Measurements from ENCODE around the gene RAPGEF3. TPM values are rescaled to one million over a fixed set of nuclear protein-coding genes. Genes with fewer than 3 reads are reported as not detected.

RAPGEF3 gene
- total and polyA plus RNA-seq, 4 donors, result 1.3 to 4.3 (median 1.4) TPM

GRCh38 chr12:47707355-47707754, 51.3 kb downstream of the RAPGEF3 start:
- no peaks in the 10 kb centered on the region for H3K9me3 ChIP-seq (ENCODE audit: control insufficient read depth in 4 of 4, low read length in 3 of 4)
- H3K36me3 ChIP-seq (ENCODE audit: control insufficient read depth in 4 of 4, insufficient read depth in 3 of 4, low read depth in 1 of 4, low read length in 3 of 4), result no peaks in the 10 kb centered on the region
- no peak for DNase-seq (ENCODE audit: low spot score)
- H3K27me3 ChIP-seq (ENCODE audit: control insufficient read depth in 4 of 4, insufficient read depth in 4 of 4, low read length in 3 of 4), result no peaks in the 10 kb centered on the region
- no peak overlapping the region for H3K9ac ChIP-seq (ENCODE audit: low read depth in 1 of 2, low read length in 2 of 2)
- no peak overlapping the region for H3K4me3 ChIP-seq (ENCODE audit: low read depth in 1 of 3, low read length in 3 of 3)
- no peak for TF ChIP-seq SP1 (IDR thresholded peaks at IDR 0.05)
- TF ChIP-seq HNF4A (conservative IDR thresholded peaks at IDR 0.05), result no peak
- TF ChIP-seq RXRA (IDR thresholded peaks at IDR 0.05), result no peak
- TF ChIP-seq GABPA (IDR thresholded peaks at IDR 0.05 in 1 of 2, conservative IDR thresholded peaks at IDR 0.05 in 1 of 2), result no peak
- TF ChIP-seq EGR1 (IDR thresholded peaks at IDR 0.05; ENCODE audit: low read depth in 2 of 2), result no peak
- no peak for TF ChIP-seq TAF1 (conservative IDR thresholded peaks at IDR 0.05)
- no peak for TF ChIP-seq YY1 (IDR thresholded peaks at IDR 0.05)
- no peak overlapping the region for H3K27ac ChIP-seq (ENCODE audit: low read depth in 1 of 2, low read length in 2 of 2)
- peaks cover 5 to 20% (median 15%) of the 10 kb centered on the region in 4 donors for H3K4me1 ChIP-seq (ENCODE audit: control insufficient read depth in 4 of 4, insufficient read depth in 4 of 4, low read length in 3 of 4)

DNA sequence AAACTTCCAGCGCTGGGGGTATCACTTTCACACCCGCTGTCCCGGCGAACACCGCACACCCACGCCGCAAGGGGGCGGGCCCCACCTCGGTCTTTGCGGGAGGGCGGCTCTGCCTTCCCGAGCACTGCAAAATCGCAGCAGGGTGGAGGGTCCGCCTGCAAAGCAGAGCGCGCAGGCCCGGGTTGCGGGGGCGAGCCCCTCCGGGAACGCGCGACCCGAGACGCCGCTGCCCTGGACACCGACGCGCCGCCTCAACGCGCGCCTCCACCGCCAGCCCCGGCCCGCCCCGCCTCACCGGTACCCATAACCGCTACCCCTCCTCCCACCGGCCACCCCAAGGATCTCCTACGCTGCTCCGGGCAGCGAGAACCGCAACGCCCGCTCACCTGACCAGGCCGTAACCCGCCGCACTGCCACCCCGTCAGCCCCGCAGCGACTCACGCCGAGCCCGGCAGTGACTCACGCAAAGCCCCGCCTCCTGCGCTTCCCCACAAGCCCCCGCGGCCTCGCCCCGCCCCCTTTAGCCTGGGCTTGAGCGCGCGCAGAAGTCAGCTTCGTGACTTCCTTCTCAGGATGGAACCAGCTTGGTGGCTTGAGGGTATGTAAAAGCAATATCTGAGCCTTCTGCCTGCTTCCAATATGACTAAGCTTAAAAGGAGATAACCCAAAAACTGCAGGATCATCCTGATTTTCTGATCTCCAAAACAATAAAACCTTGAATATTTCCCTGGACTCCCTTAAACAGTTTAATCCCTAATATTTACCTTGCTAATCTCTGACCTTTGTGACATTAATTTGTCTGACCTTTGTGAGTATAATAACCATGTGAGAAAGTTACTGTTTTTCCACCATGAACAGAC, 52.9 kb downstream of the RAPGEF3 start, which contains the start of gene RPAP3:
Gene RPAP3, minus strand, starts transcription at position 465 of the 860 bp plus-strand sequence. CDS start 3,190 bp downstream, outside the sequence.
- TF ChIP-seq FOXA1 (IDR thresholded peaks at IDR 0.05) (no peak), RXRA (IDR thresholded peaks at IDR 0.05) (peak in 1 of 2 donors; percentile 8), REST (IDR thresholded peaks at IDR 0.05) (peak; percentile 53), NR2F2 (IDR thresholded peaks at IDR 0.05) (peak; percentile 73), SP1 (IDR thresholded peaks at IDR 0.05) (peak; percentile 52), YY1 (IDR thresholded peaks at IDR 0.05) (peak; percentile 48), HNF4G (IDR thresholded peaks at IDR 0.05) (no peak), HNF4A (conservative IDR thresholded peaks at IDR 0.05) (peak; percentile 9 to 22), FOXA2 (IDR thresholded peaks at IDR 0.05) (no peak), RAD21 (IDR thresholded peaks at IDR 0.05) (peak in 1 of 2 donors; percentile 32), CTCF (IDR thresholded peaks at IDR 0.05; ENCODE audit: low read depth, low read length, missing input control) (peak; percentile 45), GABPA (IDR thresholded peaks at IDR 0.05 in 1 of 2, conservative IDR thresholded peaks at IDR 0.05 in 1 of 2) (peak in 1 of 2 donors; percentile 51), MAX (IDR thresholded peaks at IDR 0.05) (no peak), EGR1 (IDR thresholded peaks at IDR 0.05; ENCODE audit: low read depth in 2 of 2) (no peak), JUND (IDR thresholded peaks at IDR 0.05) (peak; percentile 85 to 91), TAF1 (conservative IDR thresholded peaks at IDR 0.05) (peak; percentile 45)
- TF ChIP-seq, protein P1, sequence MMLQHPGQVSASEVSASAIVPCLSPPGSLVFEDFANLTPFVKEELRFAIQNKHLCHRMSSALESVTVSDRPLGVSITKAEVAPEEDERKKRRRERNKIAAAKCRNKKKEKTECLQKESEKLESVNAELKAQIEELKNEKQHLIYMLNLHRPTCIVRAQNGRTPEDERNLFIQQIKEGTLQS (IDR thresholded peaks at IDR 0.05), result no peak
- TF ChIP-seq, protein P2, sequence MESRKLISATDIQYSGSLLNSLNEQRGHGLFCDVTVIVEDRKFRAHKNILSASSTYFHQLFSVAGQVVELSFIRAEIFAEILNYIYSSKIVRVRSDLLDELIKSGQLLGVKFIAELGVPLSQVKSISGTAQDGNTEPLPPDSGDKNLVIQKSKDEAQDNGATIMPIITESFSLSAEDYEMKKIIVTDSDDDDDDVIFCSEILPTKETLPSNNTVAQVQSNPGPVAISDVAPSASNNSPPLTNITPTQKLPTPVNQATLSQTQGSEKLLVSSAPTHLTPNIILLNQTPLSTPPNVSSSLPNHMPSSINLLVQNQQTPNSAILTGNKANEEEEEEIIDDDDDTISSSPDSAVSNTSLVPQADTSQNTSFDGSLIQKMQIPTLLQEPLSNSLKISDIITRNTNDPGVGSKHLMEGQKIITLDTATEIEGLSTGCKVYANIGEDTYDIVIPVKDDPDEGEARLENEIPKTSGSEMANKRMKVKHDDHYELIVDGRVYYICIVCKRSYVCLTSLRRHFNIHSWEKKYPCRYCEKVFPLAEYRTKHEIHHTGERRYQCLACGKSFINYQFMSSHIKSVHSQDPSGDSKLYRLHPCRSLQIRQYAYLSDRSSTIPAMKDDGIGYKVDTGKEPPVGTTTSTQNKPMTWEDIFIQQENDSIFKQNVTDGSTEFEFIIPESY (IDR thresholded peaks at IDR 0.05), result no peak
- Histone ChIP-seq H3K4me1 (ENCODE audit: control insufficient read depth in 4 of 4, insufficient read depth in 4 of 4, low read length in 3 of 4) (peaks cover 5 to 20% (median 15%) of the 10 kb centered on the region in 4 donors), H3K9me3 (ENCODE audit: control insufficient read depth in 4 of 4, low read length in 3 of 4) (no peaks in the 10 kb centered on the region), H3K27me3 (ENCODE audit: control insufficient read depth in 4 of 4, insufficient read depth in 4 of 4, low read length in 3 of 4) (no peaks in the 10 kb centered on the region), H3K27ac (ENCODE audit: low read depth in 1 of 2, low read length in 2 of 2) (peak within 1 kb of the TSS; percentile 92 to 98), H3K36me3 (ENCODE audit: control insufficient read depth in 4 of 4, insufficient read depth in 3 of 4, low read depth in 1 of 4, low read length in 3 of 4) (peaks cover 0 to 2% (median 1%) of the 10 kb centered on the region in 4 donors), H3K9ac (ENCODE audit: low read depth in 1 of 2, low read length in 2 of 2) (peak within 1 kb of the TSS; percentile 88 to 100), H3K4me3 (ENCODE audit: low read depth in 1 of 3, low read length in 3 of 3) (peak within 1 kb of the TSS; percentile 78 to 99 (median 91))
- peak; percentile 97 for DNase-seq (ENCODE audit: low spot score)
- WGBS, result under 1% methylated on average over 66 of the region's 66 CpGs
